Ovary (tissue), 9 donors: ENCODE measurements around the gene AFF3. TPM values are rescaled to one million over a fixed set of nuclear protein-coding genes. Genes with fewer than 3 reads are reported as not detected.
A peak's percentile ranks its signal among the peaks of the same experiment; 100 is the strongest.

Source experiments
- DNase-seq, 5 donors: peaks; one replicate each; pipeline ENCODE4 v3.0.0-alpha.2; 2019 to 2020
- H3K27ac ChIP-seq, 2 donors: fragments of 200-600 bp; one replicate each; pipeline versions ENCODE4 v1.5.1 to v1.8.0; 2019 to 2022
- H3K27me3 ChIP-seq: fragments of 200-600 bp; one replicate; pipeline ENCODE4 v1.8.0; 2022
- H3K36me3 ChIP-seq: fragments of 200-600 bp; sonication (generic); one replicate; pipeline ENCODE4 v1.5.1; 2019
- H3K4me1 ChIP-seq: one replicate; pipeline ENCODE4 v1.8.1; 2013; ENCODE audit warnings: mild to moderate bottlenecking, moderate library complexity; ENCODE audit not compliant: insufficient read depth
- H3K4me3 ChIP-seq: fragments of 200-600 bp; sonication (generic); one replicate; pipeline ENCODE4 v1.5.1; 2017
- H3K9me3 ChIP-seq, 2 donors: fragments of 200-600 bp in 1 of 2; sonication (generic) in 1 of 2; one replicate each; pipeline versions ENCODE4 v1.5.1 to v1.8.1; 2013 to 2019; ENCODE audit warnings: mild to moderate bottlenecking in 1 of 2, moderate library complexity in 1 of 2
- EP300 ChIP-seq: sonication (generic); formaldehyde crosslinking; IDR thresholded peaks from one replicate; pipeline ENCODE4 v1.6.1; 2017; ENCODE audit warnings: antibody characterized with exemption
- POLR2A ChIP-seq: fragments of 450-650 bp; IDR thresholded peaks from one replicate; pipeline ENCODE4 v1.6.1; 2017; ENCODE audit warnings: antibody characterized with exemption, mild to moderate bottlenecking, moderate library complexity
- WGBS, 3 donors: extraction: QIAGEN DNeasy Blood & Tissue Kit in 1 of 3; methylation state at CpG; one replicate each; pipeline versions ENCODE4 v1.1.5 to v1.1.7; 2013 to 2017; 5-methylcytosine and 5-hydroxymethylcytosine counted together
- intact Hi-C, 4 donors: fragments of 100-400 bp; cut with DNase I; formaldehyde crosslinking; loops; one replicate each; pipeline versions ENCODE4 v1.11.0 to v1.15.1; 2022 to 2023
- polyA plus RNA-seq, 2 donors: library from polyadenylated mRNA; stranded (reverse); fragments of 200-250 nt in 1 of 2; fragments of 350-450 nt in 1 of 2; fragmentation: Illumina TruSeq in 1 of 2; extraction: RNeasy Lipid Tissue Mini Kit (QIAGEN cat#74804) in 1 of 2; gene quantifications; one replicate each; pipeline ENCODE4 v1.2.3, GENCODE V29; 2013 to 2014
- total RNA-seq, 7 donors: library from RNA; depleted of rRNA in 2 of 7; stranded (reverse); fragments of >200 nt in 2 of 7; fragmentation: NEBNext Ultra II Directional in 3 of 7; extraction: Animal tissue kit (Norgen Biotek cat#: 25700) in 3 of 7; gene quantifications; one replicate each; pipeline versions ENCODE4 v1.1.0 to v1.2.4, GENCODE V29; 2016 to 2023
- TF ChIP-seq, protein P1 (sequence below), 3 donors: fragments of 450-650 bp in 2 of 3; fragments of 200-600 bp in 1 of 3; IDR thresholded peaks; one replicate each; pipeline versions ENCODE4 v1.5.1 to v1.8.0; 2016 to 2022; ENCODE audit warnings: antibody characterized with exemption in 3 of 3, mild to moderate bottlenecking in 1 of 3
- donor health status: DM: no; HTN: no; CAD: no; lungs with moderate emphysema.
- donor health status: DM: no; HTN: no; CAD: no.
- donor health status: Bipolar disorder and iron deficiency.
- donor health status: DM: yes; HTN: yes; CAD: no.
- donor health status: DM: no; HTN: no; CAD: no.
- donor health status: DM: yes; HTN: yes; CAD: no.

AFF3 gene
- total and polyA plus RNA-seq, 9 donors = 5.9 to 40.8 (median 25.7) TPM

GRCh38 chr2:99562516-99562915 is 579.9 kb downstream of the AFF3 start:
- Histone ChIP-seq H3K9me3 (no peaks in the 10 kb centered on the region), H3K36me3 (no peaks in the 10 kb centered on the region), H3K27me3 (no peaks in the 10 kb centered on the region), H3K27ac (no peak overlapping the region), H3K4me3 (no peak overlapping the region), H3K4me1 (no peaks in the 10 kb centered on the region)
- no peak for DNase-seq
- 90 to 99% (median 93%) methylated on average over 2 of the region's 2 CpGs for WGBS, 3 donors
- intact Hi-C loops = loop anchor here in 3 of 4 donors (5.0 kb wide), 2 partner anchors 645 to 685 kb away; no protein-coding TSS in a partner anchor
- TF ChIP-seq EP300 (no peak), POLR2A (no peak)
- TF ChIP-seq, protein P1, sequence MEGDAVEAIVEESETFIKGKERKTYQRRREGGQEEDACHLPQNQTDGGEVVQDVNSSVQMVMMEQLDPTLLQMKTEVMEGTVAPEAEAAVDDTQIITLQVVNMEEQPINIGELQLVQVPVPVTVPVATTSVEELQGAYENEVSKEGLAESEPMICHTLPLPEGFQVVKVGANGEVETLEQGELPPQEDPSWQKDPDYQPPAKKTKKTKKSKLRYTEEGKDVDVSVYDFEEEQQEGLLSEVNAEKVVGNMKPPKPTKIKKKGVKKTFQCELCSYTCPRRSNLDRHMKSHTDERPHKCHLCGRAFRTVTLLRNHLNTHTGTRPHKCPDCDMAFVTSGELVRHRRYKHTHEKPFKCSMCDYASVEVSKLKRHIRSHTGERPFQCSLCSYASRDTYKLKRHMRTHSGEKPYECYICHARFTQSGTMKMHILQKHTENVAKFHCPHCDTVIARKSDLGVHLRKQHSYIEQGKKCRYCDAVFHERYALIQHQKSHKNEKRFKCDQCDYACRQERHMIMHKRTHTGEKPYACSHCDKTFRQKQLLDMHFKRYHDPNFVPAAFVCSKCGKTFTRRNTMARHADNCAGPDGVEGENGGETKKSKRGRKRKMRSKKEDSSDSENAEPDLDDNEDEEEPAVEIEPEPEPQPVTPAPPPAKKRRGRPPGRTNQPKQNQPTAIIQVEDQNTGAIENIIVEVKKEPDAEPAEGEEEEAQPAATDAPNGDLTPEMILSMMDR (IDR thresholded peaks at IDR 0.05) = no peak

DNA sequence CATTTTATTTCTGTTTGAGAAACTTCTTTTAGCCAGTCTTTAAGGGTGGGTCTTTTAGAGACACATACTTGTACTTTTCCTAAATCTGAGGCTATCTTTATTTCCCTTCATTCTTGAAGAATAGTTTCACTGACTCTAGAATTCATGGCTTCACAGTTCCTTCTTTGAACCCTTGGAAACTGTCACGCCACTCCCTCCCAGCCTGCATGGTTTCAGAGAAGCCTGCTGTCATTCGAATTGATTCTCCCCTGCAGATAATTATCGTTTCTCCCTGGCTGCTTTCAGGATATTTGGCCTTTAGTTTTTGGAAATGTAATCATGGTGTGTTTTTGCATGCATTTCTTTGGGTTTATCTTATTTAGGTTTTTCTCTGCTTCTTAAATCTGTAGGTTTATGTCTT is 580.6 kb downstream of the AFF3 start:
- 57 to 80% (median 76%) methylated on average over 3 of the region's 3 CpGs for WGBS, 3 donors
- Histone ChIP-seq H3K9me3 (no peaks in the 10 kb centered on the region), H3K27me3 (no peaks in the 10 kb centered on the region), H3K36me3 (no peaks in the 10 kb centered on the region), H3K27ac (no peak overlapping the region), H3K4me1 (no peaks in the 10 kb centered on the region), H3K4me3 (no peak overlapping the region)
- TF ChIP-seq, protein P1 (IDR thresholded peaks at IDR 0.05) = no peak
- TF ChIP-seq EP300 (no peak), POLR2A (no peak)
- DNase-seq = no peak
- intact Hi-C loops = loop anchor here in 3 of 4 donors (5.0 kb wide), 2 partner anchors 645 to 685 kb away; no protein-coding TSS in a partner anchor

GRCh38 chr2:99559075-99559662 is 583.2 kb downstream of the AFF3 start:
- DNase-seq = peak; percentile 77 to 92 (median 89)
- Histone ChIP-seq H3K4me1 (no peaks in the 10 kb centered on the region), H3K27ac (no peak overlapping the region), H3K4me3 (no peak overlapping the region), H3K36me3 (no peaks in the 10 kb centered on the region), H3K9me3 (no peaks in the 10 kb centered on the region), H3K27me3 (no peaks in the 10 kb centered on the region)
- intact Hi-C loops = loop anchor here (5.0 to 10.0 kb wide), 3 partner anchors 698 to 836 kb away; no protein-coding TSS in a partner anchor
- no peak for TF ChIP-seq EP300
- TF ChIP-seq, protein P1 (IDR thresholded peaks at IDR 0.05) = peak; percentile 90 to 96 (median 96)
- WGBS, 3 donors = 5 to 7% (median 6%) methylated on average over 17 of the region's 17 CpGs

DNA sequence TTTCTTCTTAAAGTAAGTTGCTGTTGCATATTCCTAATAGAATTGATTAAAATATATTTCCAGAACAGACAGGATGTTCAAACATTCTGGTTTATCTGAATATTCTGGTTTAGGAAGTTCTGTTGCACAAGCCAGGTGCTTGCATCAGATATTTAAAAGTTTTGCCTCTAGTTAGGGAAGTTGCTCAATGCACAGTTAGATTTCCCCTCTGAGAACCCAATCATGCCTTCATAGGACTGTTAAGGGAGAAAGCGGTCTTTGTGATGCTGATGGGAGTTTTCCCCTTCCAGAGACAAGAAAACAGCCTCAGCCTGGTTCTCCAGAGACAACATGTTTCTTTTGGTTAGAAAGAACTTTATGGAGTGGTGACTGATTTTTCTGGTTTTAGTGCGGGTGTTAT is 587.0 kb downstream of the AFF3 start:
- Histone ChIP-seq H3K36me3 (no peaks in the 10 kb centered on the region), H3K27me3 (no peaks in the 10 kb centered on the region), H3K27ac (no peak overlapping the region), H3K9me3 (no peaks in the 10 kb centered on the region), H3K4me3 (no peak overlapping the region), H3K4me1 (no peaks in the 10 kb centered on the region)
- TF ChIP-seq, protein P1 (IDR thresholded peaks at IDR 0.05) = no peak
- TF ChIP-seq POLR2A = no peak
- TF ChIP-seq EP300 = no peak
- intact Hi-C loops = loop anchor here (5.0 to 10.0 kb wide), 3 partner anchors 702 to 839 kb away; no protein-coding TSS in a partner anchor
- 92 to 94% (median 93%) methylated on average over 2 of the region's 2 CpGs for WGBS, 3 donors
- DNase-seq = no peak
